Measurements from ENCODE around the gene NRXN3. TPM values are rescaled to one million over a fixed set of nuclear protein-coding genes. Genes with fewer than 3 reads are reported as not detected.

Gene NRXN3
- total RNA-seq, 4 donors from 2014 or later, result 0.04 to 0.16 TPM; not detected in 2

DNA sequence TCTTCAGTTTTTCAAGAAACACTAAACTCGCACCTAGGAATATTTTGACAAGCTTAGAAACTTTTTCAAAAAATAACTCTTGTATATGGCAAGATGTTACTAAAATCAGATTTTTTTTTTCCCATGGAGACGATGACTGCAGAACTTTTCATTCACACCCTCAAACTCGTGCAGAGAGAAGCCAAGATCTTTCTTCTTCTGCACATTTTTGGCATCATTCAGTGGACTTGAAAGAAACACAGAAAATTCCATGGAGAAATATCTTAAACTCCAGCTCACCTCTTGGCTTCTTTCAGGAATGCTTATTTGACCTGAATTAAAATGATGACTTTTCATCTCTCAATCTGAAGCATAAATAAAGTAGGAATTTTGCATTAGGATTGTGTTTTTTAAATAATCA, 919.4 kb downstream of the NRXN3 start:
- Histone ChIP-seq H3K4me3 (no peak overlapping the region), H3K36me3 (no peaks in the 10 kb centered on the region), H3K9me3 (no peaks in the 10 kb centered on the region), H3K27me3 (no peaks in the 10 kb centered on the region), H3K4me1 (no peaks in the 10 kb centered on the region), H3K27ac (no peak overlapping the region)
- intact Hi-C loops (cut with DNase I; ENCODE audit: low total_unique reads) (no loop called here), in situ Hi-C loops (cut with MboI; ENCODE audit: low sequenced_read_pairs in 4 of 4) (no loop called here)
- TF ChIP-seq, protein P1, sequence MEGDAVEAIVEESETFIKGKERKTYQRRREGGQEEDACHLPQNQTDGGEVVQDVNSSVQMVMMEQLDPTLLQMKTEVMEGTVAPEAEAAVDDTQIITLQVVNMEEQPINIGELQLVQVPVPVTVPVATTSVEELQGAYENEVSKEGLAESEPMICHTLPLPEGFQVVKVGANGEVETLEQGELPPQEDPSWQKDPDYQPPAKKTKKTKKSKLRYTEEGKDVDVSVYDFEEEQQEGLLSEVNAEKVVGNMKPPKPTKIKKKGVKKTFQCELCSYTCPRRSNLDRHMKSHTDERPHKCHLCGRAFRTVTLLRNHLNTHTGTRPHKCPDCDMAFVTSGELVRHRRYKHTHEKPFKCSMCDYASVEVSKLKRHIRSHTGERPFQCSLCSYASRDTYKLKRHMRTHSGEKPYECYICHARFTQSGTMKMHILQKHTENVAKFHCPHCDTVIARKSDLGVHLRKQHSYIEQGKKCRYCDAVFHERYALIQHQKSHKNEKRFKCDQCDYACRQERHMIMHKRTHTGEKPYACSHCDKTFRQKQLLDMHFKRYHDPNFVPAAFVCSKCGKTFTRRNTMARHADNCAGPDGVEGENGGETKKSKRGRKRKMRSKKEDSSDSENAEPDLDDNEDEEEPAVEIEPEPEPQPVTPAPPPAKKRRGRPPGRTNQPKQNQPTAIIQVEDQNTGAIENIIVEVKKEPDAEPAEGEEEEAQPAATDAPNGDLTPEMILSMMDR (IDR thresholded peaks at IDR 0.05 in 4 of 5, conservative IDR thresholded peaks at IDR 0.05 in 1 of 5), result no peak
- no peak for TF ChIP-seq POLR2A (IDR thresholded peaks at IDR 0.05)
- no peak for DNase-seq
- ATAC-seq, result no peak

DNA sequence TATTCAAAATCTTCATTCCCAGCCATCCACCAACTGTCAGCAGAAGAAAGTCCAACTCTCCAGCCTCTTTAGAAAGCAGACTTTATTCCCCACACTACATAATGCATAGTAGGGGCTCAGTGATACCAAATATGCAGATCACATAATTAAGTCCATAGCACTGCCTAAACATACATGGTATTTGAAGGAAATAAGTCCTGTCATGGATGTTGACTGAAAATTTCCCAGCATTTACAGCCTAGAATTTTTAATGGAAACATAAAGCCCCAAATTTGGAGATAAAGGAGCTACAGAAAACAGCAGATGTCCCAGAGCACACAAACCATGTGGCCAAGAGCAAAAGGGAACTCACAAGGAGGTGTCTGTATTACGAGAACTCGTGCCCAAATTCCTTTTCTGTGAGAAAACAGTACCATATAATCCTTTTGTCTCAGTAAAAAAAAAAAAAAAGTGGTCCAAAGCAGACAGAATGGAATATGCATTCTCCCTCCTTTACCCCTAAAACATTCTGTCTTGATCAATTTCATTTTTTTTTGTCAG, 920.5 kb downstream of the NRXN3 start:
- TF ChIP-seq, protein P1 (IDR thresholded peaks at IDR 0.05 in 4 of 5, conservative IDR thresholded peaks at IDR 0.05 in 1 of 5), result no peak
- TF ChIP-seq POLR2A (IDR thresholded peaks at IDR 0.05), result no peak
- no peak for DNase-seq
- H3K9me3 ChIP-seq, result no peaks in the 10 kb centered on the region
- H3K4me3 ChIP-seq, result no peak overlapping the region
- intact Hi-C loops (cut with DNase I; ENCODE audit: low total_unique reads), result no loop called here
- in situ Hi-C loops (cut with MboI; ENCODE audit: low sequenced_read_pairs in 4 of 4), result no loop called here
- H3K36me3 ChIP-seq, result no peaks in the 10 kb centered on the region
- H3K27ac ChIP-seq, result no peak overlapping the region
- ATAC-seq, result no peak
- H3K4me1 ChIP-seq, result no peaks in the 10 kb centered on the region
- H3K27me3 ChIP-seq, result no peaks in the 10 kb centered on the region

DNA sequence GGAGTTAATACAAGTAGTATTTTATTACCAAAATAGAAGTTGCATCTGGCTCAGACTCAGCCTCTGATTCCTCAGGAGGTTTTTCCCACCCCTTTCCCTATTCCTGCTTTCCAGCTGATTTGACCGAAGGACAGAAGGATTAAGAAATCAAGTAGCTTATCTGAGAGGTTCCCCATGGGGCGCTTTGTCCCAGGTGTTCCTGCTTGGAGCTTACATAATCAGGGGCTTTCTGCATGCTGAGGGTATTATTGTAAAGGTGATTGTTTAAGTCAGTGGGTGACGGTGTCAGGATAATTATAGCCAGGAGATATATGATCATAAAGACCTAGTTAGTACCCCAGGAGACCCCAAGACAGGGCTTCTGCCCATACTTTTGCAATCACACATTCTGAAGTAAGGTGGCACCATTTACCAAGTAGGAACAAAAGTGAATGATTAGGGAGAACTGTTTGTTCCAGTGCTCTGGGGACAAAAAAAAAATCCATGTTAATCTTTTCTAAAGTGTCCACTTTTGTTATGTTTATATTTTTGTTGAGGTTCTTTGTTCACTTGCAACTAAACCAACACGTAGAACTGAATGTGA, 921.3 kb downstream of the NRXN3 start:
- H3K27ac ChIP-seq, result no peak overlapping the region
- TF ChIP-seq POLR2A (IDR thresholded peaks at IDR 0.05), result no peak
- TF ChIP-seq, protein P1 (IDR thresholded peaks at IDR 0.05 in 4 of 5, conservative IDR thresholded peaks at IDR 0.05 in 1 of 5), result no peak

DNA sequence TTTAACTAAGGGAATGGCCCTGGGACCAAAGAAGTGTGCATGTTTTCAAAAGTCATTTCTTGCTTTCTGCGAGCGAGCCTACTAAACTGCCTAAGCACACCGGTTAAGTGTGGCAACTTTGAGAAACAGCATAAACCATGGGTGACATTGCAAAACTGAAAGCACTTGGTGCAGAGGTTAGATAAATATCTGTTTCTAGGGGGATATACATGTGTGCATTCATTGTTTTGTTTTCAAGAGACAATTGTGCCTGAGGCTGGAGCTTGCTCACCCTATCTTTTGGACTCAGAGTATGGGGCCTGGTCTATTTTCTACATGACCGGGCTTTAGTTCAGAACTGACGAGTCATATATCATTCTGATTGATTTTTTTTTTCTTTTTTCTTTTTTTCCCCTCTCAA, 923.4 kb downstream of the NRXN3 start:
- Histone ChIP-seq H3K36me3 (no peaks in the 10 kb centered on the region), H3K27me3 (no peaks in the 10 kb centered on the region), H3K9me3 (no peaks in the 10 kb centered on the region), H3K27ac (no peak overlapping the region), H3K4me3 (no peak overlapping the region), H3K4me1 (no peaks in the 10 kb centered on the region)
- intact Hi-C loops (cut with DNase I; ENCODE audit: low total_unique reads), result no loop called here
- no peak for DNase-seq
- TF ChIP-seq, protein P1 (IDR thresholded peaks at IDR 0.05 in 4 of 5, conservative IDR thresholded peaks at IDR 0.05 in 1 of 5), result no peak
- TF ChIP-seq POLR2A (IDR thresholded peaks at IDR 0.05), result no peak
- ATAC-seq, result no peak
- in situ Hi-C loops (cut with MboI; ENCODE audit: low sequenced_read_pairs in 4 of 4), result no loop called here

More for the DNA sequence above, 921.3 kb downstream of the NRXN3 start:
- no peak for DNase-seq
- no peaks in the 10 kb centered on the region for H3K27me3 ChIP-seq
- no peaks in the 10 kb centered on the region for H3K4me1 ChIP-seq
- no peak for ATAC-seq
- in situ Hi-C loops (cut with MboI; ENCODE audit: low sequenced_read_pairs in 4 of 4), result no loop called here
- H3K36me3 ChIP-seq, result no peaks in the 10 kb centered on the region
- H3K9me3 ChIP-seq, result no peaks in the 10 kb centered on the region
- intact Hi-C loops (cut with DNase I; ENCODE audit: low total_unique reads), result no loop called here
- no peak overlapping the region for H3K4me3 ChIP-seq

DNA sequence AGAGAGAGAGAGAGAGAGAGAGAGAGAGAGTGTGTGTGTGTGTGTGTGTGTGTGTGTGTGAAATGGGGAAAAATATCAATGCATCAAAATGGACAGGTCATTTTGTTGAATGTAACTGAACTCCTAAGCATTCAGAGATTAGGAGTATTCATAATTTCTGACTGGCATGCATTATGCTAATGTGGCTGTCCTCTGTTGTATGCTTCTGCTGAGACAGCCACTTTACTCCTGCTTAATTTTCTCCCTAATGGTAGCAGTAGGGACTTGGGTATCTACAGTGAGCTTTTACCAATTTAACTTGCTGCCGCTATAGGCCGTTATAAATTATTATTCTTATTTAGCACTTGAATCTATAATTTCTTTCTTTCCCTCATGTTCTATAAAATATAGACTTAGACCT, 924.8 kb downstream of the NRXN3 start:
- in situ Hi-C loops (cut with MboI; ENCODE audit: low sequenced_read_pairs in 4 of 4) (no loop called here), intact Hi-C loops (cut with DNase I; ENCODE audit: low total_unique reads) (no loop called here)
- Histone ChIP-seq H3K27ac (no peak overlapping the region), H3K27me3 (no peaks in the 10 kb centered on the region), H3K36me3 (no peaks in the 10 kb centered on the region), H3K4me3 (no peak overlapping the region), H3K4me1 (no peaks in the 10 kb centered on the region), H3K9me3 (no peaks in the 10 kb centered on the region)
- DNase-seq, result no peak
- TF ChIP-seq, protein P1 (IDR thresholded peaks at IDR 0.05 in 4 of 5, conservative IDR thresholded peaks at IDR 0.05 in 1 of 5), result no peak
- no peak for TF ChIP-seq POLR2A (IDR thresholded peaks at IDR 0.05)
- no peak for ATAC-seq
